Stimulated activated CD4-positive, alpha-beta T cell treated with anti-CD3 and anti-CD28 coated beads, Interleukin-1b, Interleukin-23, amount 100 ng/mL, for 48 hours (primary cell): Measurements from ENCODE around the gene ARHGAP45.
A peak's percentile ranks its signal among the peaks of the same experiment; 100 is the strongest.

ENCODE experiments used
- DNase-seq: peaks from one replicate; pipeline ENCODE4 v3.0.0-alpha.2; 2020

Gene ARHGAP45

DNA sequence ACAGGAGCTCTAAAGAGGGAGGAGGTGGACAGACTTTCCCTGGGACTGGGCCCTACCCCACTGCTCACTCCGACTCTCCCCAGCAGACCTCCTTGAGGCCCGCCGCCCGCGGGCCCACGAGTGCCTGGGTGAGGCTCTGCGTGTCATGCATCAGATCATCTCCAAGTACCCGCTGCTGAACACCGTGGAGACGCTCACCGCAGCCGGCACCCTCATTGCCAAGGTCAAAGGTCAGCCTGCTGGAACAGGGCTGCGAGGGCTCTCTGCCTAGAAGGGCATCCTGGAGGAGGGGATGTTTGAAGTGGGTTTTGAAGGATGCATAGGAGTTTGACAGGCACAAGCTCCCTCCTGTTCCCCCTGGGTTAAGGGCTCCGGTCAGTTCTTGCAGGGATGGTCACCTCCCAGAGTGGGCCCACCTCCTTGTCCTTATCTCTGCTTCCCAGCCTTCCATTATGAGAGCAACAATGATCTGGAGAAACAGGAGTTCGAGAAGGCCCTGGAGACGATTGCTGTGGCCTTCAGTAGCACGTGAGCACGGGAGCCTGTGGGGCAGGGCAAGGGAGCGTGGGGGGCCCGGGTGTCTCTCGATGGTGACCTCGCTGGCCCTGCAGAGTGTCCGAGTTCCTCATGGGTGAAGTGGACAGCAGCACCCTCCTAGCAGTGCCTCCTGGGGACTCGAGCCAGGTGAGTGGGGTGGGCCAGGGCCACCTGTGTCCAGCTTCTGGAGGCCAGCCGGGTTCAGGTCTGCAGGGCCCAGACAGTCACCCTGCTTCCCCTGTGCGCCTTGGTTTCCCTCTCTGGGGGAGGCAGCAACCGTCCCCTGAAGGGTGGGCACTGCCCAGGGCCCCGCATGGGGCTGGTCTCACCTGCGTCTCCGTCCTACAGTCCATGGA, 6.3 kb downstream of the ARHGAP45 start:
- no peak for DNase-seq

DNA sequence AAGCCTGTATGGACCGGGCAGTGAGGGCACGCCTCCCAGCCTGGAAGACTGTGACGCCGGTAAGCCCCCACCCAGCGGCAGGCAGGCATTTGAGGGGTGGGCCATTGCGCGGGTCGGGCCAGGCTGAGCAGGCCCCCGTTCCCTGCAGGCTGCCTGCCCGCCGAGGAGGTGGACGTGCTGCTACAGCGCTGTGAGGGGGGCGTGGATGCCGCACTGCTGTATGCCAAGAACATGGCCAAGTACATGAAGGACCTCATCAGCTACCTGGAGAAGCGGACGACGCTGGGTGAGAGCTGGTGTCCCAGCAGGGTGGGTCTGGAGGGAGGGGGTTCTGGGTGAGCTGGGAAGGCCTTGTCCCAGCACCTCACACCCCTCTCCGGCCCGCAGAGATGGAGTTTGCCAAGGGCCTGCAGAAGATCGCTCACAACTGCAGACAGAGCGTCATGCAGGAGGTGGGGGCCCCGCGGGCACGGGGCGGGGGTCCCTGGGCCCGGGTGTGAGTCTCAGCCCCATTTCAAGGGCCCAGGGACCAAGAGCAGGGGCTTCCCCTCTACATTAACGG, 7.1 kb downstream of the ARHGAP45 start:
- no peak for DNase-seq

DNA sequence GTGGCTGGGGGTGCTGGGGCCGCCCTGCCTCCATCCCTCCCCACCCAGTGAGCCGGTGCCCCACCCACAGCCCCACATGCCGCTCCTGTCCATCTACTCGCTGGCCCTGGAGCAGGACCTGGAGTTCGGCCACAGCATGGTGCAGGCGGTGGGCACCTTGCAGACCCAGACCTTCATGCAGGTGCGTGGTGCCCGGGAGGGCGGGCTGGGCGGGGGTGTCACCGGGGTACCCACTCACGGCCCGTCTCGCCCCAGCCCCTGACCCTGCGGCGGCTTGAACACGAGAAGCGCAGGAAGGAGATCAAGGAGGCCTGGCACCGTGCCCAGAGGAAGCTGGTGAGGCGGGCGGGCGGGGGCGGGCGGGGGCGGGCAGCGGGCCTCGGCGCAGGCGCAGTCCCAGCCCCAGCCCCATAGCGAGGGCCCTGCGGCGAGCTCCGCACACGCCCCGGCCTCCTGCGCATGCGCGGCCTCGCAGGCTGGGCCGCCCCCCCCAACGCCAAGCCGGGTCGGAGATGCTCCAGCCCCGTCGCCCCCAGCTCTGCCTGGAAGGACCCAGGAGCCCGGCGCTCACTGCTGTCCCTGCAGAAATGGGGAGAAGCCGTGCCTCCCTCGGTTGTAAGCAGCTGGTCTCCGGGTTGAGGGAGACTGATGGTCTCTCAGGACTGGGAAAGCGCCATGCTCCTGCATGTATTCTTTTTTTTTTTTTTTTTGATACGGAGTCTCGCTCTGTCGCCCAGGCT, 7.7 kb downstream of the ARHGAP45 start:
- peak; percentile 80 for DNase-seq

DNA sequence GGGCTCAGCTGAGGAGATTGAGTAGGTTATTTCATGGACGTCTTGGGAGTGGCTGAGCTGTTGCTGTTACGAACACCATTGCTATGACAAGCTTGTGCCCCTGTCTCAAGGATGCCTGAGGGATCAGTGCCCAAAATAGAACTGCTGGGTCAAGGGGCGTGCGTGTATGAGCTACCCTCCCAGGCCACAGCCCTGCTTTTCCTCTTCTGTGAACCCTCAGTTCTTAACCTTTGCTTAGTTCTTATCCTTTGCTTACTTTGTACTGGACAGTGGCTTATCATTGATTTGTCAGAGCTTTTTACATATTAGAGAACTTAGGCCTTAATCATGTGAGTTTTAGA, 9.0 kb downstream of the ARHGAP45 start:
- DNase-seq, result no peak

DNA sequence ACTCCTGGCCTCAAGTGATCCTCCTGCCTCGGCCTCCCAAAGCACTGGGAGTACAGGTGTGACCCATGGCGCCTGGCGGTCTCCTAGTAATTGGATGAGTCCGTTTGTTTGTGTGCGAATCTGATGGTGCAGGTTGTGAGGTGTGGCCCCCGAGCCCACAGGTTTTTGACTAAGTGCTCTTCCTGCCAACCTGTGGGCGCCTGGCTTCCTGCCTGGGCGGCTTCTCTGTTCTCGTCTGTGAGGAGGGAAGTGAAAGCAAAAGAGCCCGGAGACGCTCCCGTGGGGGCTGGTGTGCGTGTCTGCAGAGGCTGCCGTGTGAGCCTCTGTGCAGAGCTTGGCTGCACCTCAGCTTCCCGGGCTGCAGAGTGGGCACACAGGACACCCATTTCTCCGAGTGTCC, 10.0 kb downstream of the ARHGAP45 start:
- DNase-seq, result peak; percentile 94

DNA sequence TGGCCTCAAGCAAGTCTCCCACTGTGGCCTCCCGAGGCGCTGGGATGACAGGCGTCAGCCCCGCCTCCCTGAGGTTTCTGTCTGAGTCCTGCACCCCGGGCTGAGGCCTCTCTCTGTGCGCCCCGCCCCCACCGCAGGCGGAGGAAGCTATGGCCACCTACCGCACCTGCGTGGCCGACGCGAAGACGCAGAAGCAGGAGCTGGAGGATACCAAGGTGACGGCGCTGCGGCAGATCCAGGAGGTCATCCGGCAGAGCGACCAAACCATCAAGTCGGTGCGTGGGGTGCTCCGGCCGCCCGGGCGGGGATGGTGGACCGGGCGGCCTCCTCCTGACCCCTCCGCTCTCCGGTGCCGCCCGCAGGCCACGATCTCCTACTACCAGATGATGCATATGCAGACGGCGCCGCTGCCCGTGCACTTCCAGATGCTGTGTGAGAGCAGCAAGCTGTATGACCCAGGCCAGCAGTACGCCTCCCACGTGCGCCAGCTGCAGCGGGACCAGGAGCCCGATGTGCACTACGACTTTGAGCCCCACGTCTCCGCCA, 12.7 kb downstream of the ARHGAP45 start:
- peak; percentile 89 for DNase-seq

DNA sequence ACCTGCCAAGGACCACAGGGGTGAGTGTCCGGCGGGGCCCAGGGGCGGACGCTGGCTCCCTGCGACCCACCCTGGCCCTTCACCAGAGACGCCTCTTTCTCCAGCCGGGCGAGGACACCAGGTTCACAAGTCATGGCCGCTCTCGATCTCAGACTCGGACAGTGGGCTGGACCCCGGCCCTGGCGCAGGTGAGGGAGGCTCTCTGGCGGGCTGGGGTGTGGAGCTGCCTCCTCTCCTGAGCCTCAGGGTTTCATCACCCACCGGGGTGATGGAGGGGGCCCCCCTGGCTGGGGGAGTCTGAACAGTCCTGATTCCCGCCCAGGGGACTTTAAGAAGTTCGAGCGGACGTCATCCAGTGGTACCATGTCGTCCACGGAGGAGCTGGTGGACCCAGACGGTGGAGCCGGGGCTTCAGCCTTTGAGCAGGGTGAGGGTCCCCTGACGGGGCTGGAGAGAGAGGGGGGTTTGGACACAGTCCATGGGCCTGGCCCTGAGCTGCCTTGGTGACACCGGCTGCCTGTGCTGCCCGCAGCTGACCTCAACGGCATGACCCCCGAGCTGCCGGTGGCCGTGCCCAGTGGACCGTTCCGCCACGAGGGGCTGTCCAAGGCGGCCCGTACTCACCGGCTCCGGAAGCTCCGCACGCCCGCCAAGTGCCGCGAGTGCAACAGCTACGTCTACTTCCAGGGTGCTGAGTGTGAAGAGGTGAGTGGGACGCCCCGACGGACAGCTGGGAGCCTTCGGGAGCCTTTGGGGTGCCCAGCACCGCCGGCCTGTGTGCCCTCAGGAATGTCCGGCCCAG, 13.6 kb downstream of the ARHGAP45 start:
- DNase-seq, result no peak

DNA sequence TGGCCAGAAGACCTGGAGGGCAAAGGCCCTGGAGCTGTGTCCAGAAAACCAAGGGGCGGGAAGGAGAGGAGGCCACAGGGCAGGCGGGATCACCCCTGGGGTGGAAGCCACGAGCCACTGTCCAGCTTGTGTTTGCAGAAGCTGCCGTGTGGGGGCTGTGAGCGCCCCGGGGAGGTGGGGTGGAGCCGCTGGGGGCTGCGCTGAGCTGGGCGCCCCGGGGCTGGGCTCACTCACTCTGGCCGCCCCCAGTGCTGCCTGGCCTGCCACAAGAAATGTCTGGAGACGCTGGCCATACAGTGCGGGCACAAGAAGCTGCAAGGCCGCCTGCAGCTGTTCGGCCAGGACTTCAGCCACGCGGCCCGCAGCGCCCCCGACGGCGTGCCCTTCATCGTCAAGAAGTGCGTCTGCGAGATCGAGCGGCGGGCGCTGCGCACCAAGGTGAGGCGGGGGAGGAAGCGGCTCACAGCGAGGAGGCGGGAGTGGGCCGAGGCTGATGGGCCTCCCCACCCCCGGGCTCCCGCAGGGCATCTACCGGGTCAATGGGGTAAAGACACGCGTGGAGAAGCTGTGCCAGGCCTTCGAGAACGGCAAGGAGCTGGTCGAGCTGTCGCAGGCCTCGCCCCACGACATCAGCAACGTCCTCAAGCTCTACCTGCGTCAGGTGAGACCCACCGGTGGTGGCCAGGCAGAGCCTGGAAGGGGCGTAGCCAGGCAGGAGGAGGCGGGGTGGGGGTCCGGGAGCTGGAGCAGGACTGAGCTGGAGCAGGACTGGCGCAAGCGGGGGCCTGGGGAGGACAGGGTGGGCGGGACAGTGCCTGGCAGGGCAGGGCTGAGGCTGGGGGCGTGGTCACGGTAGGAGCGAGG, 14.6 kb downstream of the ARHGAP45 start:
- DNase-seq, result no peak

DNA sequence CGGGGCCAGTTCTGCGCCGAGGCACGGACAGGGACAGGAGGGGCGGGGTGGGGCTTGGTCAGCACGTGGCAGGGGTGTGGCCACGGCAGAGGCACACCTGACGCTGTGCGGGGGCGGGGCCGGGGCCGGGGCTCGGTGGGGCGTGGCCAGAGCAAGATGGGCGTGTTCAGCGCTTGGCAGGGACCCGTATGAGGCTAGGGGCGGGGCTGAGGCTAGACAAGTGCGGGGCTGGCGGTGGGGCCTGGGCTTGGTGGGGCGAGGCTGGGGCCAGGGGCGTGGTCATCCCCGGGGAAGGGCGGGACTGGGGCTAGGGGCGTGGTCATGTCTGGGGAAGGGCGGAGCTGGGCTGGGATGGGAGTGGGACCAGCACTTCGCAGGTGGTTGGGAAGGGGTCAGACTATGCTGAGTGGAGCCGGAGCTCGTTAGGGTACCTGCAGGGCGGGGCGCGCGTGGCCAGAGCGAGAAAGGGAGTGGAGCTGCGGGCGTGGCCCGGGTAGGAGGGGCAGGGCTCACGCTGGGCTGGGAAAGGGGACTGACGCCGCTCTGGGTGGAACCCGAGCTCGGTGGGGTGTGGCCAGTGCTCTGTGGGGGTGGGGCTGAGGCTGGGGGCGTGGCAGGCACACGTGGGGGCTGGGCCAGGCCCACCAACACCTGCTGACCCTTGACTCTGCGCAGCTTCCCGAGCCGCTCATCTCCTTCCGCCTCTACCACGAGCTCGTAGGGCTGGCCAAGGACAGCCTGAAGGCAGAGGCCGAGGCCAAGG, 15.4 kb downstream of the ARHGAP45 start:
- peak; percentile 91 for DNase-seq

DNA sequence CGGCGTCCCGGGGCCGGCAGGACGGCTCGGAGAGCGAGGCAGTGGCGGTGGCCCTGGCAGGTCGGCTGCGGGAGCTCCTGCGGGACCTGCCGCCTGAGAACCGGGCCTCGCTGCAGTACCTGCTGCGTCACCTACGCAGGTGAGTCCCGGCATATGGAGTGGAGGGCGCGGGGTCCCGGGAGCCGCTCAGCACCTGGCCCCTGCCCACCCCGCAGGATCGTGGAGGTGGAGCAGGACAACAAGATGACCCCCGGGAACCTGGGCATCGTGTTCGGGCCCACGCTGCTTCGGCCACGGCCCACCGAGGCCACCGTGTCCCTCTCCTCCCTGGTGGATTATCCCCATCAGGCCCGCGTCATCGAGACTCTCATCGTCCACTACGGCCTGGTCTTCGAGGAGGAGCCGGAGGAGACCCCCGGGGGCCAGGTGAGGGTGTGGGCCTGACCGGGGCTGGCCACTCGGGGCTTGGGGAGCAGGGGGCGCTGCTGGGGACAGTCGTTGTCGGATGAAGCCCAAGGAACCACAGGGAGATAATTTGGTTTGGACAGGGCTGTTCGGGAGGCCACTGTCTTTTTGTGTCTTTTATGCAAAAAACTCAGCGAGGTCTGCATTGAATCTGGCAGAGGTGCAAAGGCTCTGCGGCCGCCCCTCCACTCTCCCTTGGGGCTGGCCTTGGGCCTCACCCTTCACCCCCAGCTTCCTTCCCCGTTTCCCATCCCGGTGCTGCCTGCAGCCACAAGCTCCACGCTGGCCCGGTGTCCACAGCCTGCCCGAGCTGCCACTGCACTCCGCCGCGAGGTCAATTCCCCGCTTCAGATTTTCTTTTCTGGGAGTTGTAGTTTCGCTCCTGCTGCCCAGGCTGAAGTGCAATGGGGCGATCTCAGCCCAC, 16.2 kb downstream of the ARHGAP45 start:
- no peak for DNase-seq

DNA sequence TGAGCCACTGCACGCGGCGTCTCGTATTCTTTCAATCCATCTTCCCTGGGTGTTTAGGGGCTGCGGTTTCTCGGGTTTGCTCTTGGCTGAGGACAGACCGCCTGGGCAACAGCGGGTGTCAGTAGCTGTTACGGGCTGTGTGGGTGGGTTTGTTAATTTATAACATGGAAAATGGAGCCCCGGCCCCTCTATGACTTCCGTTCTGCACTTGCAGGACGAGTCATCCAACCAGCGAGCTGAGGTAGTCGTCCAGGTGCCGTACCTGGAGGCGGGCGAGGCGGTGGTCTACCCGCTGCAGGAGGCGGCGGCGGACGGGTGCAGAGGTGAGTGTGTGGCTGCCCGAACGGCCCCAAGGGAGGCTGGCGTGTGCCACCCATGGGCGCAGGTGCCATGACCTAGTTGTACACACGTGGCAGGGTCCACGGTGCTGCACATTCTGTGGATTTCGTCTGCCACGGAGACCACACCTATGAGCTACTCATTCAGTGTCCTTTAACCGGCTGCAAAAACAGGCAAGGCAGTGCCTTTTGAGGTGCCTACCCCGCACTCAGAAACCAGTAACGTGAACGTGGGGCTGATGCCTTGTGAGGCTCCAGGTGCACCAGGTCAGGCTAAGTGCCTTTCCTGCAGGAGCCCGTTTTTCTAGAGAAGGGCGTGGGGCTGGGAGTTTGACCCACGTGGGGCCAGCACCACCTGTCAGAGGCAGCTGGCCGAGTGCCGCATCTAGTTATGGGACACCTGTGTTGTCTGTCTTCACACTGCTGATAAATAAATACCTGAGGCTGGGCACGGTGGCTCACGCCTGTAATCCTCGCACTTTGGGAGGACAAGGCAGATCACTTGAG, 17.3 kb downstream of the ARHGAP45 start:
- no peak for DNase-seq

DNA sequence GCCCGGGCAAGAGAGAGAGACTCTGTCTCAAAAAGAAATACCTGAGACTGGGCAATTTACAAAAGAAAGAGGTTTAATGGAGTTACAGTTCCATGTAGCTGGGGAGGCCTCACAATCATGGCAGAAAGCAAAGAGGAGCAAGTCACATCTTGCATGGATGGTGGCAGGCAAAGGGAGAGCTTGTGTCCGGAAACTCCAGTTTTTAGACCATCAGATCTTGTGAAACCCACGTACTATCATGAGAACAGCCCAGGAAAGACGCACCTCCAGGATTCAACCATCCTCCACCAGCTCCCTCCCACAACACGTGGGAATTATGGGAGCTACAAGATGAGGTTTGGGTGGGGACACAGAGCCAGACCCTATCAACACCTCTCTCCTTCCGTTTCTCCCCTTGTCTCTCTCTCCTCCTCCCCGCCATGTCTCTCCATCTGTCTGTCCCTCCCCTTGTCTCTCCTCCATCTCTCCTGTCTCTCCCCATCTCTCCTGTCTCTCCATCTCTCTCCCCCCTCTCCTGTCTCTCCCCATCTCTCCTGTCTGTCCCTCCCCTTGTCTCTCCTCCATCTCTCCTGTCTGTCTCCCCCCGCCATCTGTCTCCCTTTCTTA, 18.2 kb downstream of the ARHGAP45 start:
- no peak for DNase-seq

DNA sequence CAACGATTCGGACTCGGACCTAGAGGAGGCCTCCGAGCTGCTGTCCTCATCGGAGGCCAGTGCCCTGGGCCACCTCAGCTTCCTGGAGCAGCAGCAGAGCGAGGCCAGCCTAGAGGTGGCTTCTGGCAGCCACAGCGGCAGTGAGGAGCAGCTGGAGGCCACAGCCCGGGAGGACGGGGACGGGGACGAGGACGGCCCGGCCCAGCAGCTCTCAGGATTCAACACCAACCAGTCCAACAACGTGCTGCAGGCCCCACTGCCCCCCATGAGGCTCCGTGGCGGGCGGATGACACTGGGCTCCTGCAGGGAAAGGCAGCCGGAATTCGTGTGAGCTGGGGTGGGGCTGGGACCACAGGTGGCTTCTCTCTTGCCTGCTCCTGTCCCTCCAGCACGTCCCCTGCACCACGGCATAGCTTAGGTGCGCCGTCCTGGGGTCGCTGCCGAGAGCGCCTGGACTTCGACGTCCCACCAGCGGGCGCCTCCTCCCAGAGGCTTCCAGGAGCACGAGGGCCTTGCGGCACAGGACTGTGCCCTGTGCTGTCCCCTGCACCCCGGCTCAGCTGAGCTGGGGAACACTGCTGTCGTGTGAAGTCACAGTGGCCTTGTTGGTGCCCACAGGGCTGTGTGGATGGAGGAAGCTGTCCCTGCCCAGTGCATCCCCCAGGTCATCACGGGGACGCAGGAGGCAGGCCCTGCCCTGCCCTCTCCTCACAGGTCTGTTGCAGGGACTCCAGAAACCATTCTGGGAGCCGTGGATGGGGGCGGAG, 18.9 kb downstream of the ARHGAP45 start:
- no peak for DNase-seq

DNA sequence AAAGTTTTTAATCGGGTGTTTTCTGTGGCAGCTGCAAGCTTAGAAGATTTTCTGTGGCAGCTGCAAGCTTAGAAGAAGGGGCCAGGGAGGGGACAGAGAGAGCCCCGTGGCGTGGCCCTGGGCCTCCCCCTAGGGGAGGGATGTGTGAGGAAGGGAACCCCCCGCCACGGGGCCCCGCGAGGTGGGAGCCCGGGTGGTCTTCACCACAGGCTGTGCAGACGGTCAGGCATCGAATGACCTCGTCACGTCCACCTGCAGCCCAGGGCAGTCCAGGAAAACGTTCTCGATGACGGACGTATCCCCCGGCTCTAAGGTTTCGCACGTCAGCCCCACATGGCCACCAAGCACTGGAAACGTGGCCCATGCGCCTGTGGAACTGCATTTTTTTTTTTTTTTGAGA, 19.6 kb downstream of the ARHGAP45 start:
- no peak for DNase-seq

DNA sequence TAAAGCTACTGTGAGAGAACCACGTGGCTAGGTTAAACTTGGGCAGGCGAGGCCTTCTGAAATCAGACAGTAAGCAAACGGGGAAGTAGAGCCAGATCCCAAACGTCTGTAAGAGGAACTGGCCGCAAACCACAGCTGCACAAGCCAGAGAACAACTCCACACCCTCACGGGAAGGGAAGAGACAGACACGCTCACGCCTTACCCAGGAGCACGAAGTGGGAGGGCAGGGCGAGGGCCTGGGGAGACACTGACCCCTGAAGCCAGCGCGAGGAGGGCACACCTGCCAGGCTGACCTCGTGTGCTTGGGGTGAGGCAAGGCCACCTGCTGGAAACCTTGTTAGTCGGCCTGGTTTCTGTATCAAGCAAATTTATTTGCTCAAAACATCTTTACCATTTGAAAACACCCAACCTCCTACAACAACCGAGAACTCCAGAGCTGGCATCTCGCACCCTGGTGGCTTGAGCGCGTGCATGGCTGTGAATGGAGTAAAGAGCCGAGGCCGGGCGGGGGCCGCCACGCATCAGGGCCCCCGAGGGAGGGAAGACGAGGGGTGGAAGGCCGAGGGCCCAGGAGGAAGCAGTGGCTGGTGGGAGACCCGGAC, 20.9 kb downstream of the ARHGAP45 start:
- no peak for DNase-seq

DNA sequence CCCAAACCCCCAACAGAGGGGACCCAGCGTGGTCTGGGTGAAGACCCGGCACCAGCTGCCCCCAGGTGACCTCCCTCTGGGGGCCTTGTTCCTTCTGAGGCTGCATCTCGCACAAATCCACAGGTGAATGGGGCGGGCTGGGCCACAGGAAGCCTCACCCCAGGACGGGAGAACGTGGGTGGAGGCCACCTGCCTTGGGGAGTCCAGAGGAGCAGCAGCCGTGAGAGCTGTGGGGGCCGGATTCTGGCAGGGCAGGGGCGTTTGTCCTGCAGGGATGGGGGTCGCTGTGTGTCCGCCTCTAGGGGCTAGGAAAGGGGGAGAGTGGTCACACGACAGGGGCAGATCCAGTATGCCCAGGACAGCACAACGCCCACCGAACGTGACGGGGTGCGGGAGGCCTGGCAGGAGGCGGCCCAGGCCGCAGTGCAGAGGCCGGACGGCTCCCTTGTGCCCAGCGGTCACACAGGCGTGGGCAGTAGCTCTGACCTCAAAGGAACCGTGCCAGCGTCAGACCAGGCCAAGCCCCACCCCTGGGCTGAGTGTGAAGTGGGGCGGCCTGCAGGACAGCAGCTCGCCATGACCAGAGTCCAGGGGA, 21.5 kb downstream of the ARHGAP45 start:
- DNase-seq, result no peak
